ENCODE results near the gene RET.

RET gene

GRCh38 chr10:43043773-43044447 lies 33.0 kb upstream of the RET start:
- in situ Hi-C loops (cut with MboI; ENCODE audit: low pct_unique_long_range_greater_than_20kb, low sequenced_read_pairs) = no loop called here
- DNase-seq = no peak

- in situ Hi-C loops (cut with MboI; ENCODE audit: low pct_unique_long_range_greater_than_20kb, low sequenced_read_pairs) = no loop called here
- DNase-seq = no peak
These were observed 32.4 kb upstream of the RET start for GRCh38 chr10:43044448-43044921.

- no peak for DNase-seq
- in situ Hi-C loops (cut with MboI; ENCODE audit: low pct_unique_long_range_greater_than_20kb, low sequenced_read_pairs) = no loop called here
These were observed 31.8 kb upstream of the RET start for GRCh38 chr10:43044961-43045621.

GRCh38 chr10:43045631-43046287 lies 31.1 kb upstream of the RET start:
- in situ Hi-C loops (cut with MboI; ENCODE audit: low pct_unique_long_range_greater_than_20kb, low sequenced_read_pairs) = no loop called here
- DNase-seq = no peak

GRCh38 chr10:43046288-43046991 lies 30.4 kb upstream of the RET start:
- in situ Hi-C loops (cut with MboI; ENCODE audit: low pct_unique_long_range_greater_than_20kb, low sequenced_read_pairs) = no loop called here
- DNase-seq = no peak

- in situ Hi-C loops (cut with MboI; ENCODE audit: low pct_unique_long_range_greater_than_20kb, low sequenced_read_pairs) = no loop called here
- DNase-seq = no peak
These were observed 29.4 kb upstream of the RET start for GRCh38 chr10:43047288-43047970.

GRCh38 chr10:43048301-43049051 lies 28.4 kb upstream of the RET start:
- no peak for DNase-seq
- in situ Hi-C loops (cut with MboI; ENCODE audit: low pct_unique_long_range_greater_than_20kb, low sequenced_read_pairs) = no loop called here

GRCh38 chr10:43049081-43049551 lies 27.8 kb upstream of the RET start:
- no peak for DNase-seq
- in situ Hi-C loops (cut with MboI; ENCODE audit: low pct_unique_long_range_greater_than_20kb, low sequenced_read_pairs) = no loop called here

- in situ Hi-C loops (cut with MboI; ENCODE audit: low pct_unique_long_range_greater_than_20kb, low sequenced_read_pairs) = no loop called here
- no peak for DNase-seq
These were observed 26.9 kb upstream of the RET start for GRCh38 chr10:43050011-43050410.

- in situ Hi-C loops (cut with MboI; ENCODE audit: low pct_unique_long_range_greater_than_20kb, low sequenced_read_pairs) = no loop called here
- no peak for DNase-seq
These were observed 23.0 kb upstream of the RET start for GRCh38 chr10:43053825-43054224.

- in situ Hi-C loops (cut with MboI; ENCODE audit: low pct_unique_long_range_greater_than_20kb, low sequenced_read_pairs) = no loop called here
- no peak for DNase-seq
These were observed 22.3 kb upstream of the RET start for GRCh38 chr10:43054593-43054992.

GRCh38 chr10:43055217-43055616 lies 21.7 kb upstream of the RET start:
- in situ Hi-C loops (cut with MboI; ENCODE audit: low pct_unique_long_range_greater_than_20kb, low sequenced_read_pairs) = no loop called here
- no peak for DNase-seq

GRCh38 chr10:43055991-43056567 lies 20.8 kb upstream of the RET start:
- no peak for DNase-seq
- in situ Hi-C loops (cut with MboI; ENCODE audit: low pct_unique_long_range_greater_than_20kb, low sequenced_read_pairs) = no loop called here

- no peak for DNase-seq
- in situ Hi-C loops (cut with MboI; ENCODE audit: low pct_unique_long_range_greater_than_20kb, low sequenced_read_pairs) = no loop called here
These were observed 20.3 kb upstream of the RET start for GRCh38 chr10:43056568-43057011.

GRCh38 chr10:43057231-43057711 lies 19.6 kb upstream of the RET start:
- DNase-seq = no peak
- in situ Hi-C loops (cut with MboI; ENCODE audit: low pct_unique_long_range_greater_than_20kb, low sequenced_read_pairs) = no loop called here

- no peak for DNase-seq
- in situ Hi-C loops (cut with MboI; ENCODE audit: low pct_unique_long_range_greater_than_20kb, low sequenced_read_pairs) = no loop called here
These were observed 19.0 kb upstream of the RET start for GRCh38 chr10:43057831-43058340.

GRCh38 chr10:43058716-43059335 lies 18.0 kb upstream of the RET start:
- DNase-seq = no peak
- in situ Hi-C loops (cut with MboI; ENCODE audit: low pct_unique_long_range_greater_than_20kb, low sequenced_read_pairs) = no loop called here

Data from KBM-7 (cell line).